HepG2 (cell line): ENCODE data around the gene NBR1. TPM values are rescaled to one million over a fixed set of nuclear protein-coding genes. Genes with fewer than 3 reads are reported as not detected.

ENCODE experiments used
- BCLAF1 ChIP-seq: fragments of 450-650 bp; IDR thresholded peaks from 2 replicates; pipeline ENCODE4 v1.6.1; 2017; ENCODE audit warnings: mild to moderate bottlenecking
- HMGXB4 ChIP-seq, 2 experiments: sonication (generic) in 1 of 2; formaldehyde crosslinking in 1 of 2; IDR thresholded peaks; 2 replicates each; pipeline versions ENCODE4 v1.4.0 to v1.6.1; 2018 to 2020; ENCODE audit warnings: missing genetic modification reagents in 2 of 2, borderline replicate concordance in 1 of 2, low read depth in 1 of 2, mild to moderate bottlenecking in 1 of 2, missing biosample characterization in 1 of 2
- ISX ChIP-seq: sonication (generic); formaldehyde crosslinking; conservative IDR thresholded peaks from 2 replicates; pipeline ENCODE4 v1.5.0; 2020; ENCODE audit warnings: missing genetic modification reagents
- LRRFIP1 ChIP-seq: sonication (generic); formaldehyde crosslinking; conservative IDR thresholded peaks from 2 replicates; pipeline ENCODE4 v1.4.0; 2020; ENCODE audit warnings: missing genetic modification reagents
- PHF21A ChIP-seq: sonication (generic); formaldehyde crosslinking; IDR thresholded peaks from 2 replicates; pipeline ENCODE4 v1.5.0; 2020; ENCODE audit warnings: mild to moderate bottlenecking, missing genetic modification reagents
- POLR2AphosphoS2 ChIP-seq: IDR thresholded peaks from 2 replicates; pipeline ENCODE4 v1.6.1; 2011; ENCODE audit warnings: low read depth, low read length, improper control_type of control experiment
- ZNF343 ChIP-seq: sonication (generic); formaldehyde crosslinking; IDR thresholded peaks from 2 replicates; pipeline ENCODE4 v1.4.0; 2020; ENCODE audit warnings: mild to moderate bottlenecking, missing genetic modification reagents
- ZNF513 ChIP-seq: sonication (generic); formaldehyde crosslinking; conservative IDR thresholded peaks from 2 replicates; pipeline ENCODE4 v1.5.0; 2020; ENCODE audit warnings: missing genetic modification reagents
- ZNF792 ChIP-seq: IDR thresholded peaks from 2 replicates; pipeline ENCODE4 v1.6.1; 2016
- ZNF800 ChIP-seq: sonication (generic); formaldehyde crosslinking; IDR thresholded peaks from 2 replicates; pipeline ENCODE4 v1.4.0; 2020; ENCODE audit warnings: missing genetic modification reagents
- polyA plus RNA-seq, 8 experiments: library from polyadenylated mRNA; depleted of rRNA in 3 of 8; stranded (reverse) in 7 of 8; unstranded in 1 of 8; fragments of >200 nt; fragmentation: Illumina TruSeq in 4 of 8; extraction: Trizol in 4 of 8; gene quantifications; 2 replicates each; pipeline versions ENCODE4 v1.2.1 to v1.2.3, GENCODE V29; 2011 to 2016; ENCODE audit warnings: low read depth in 4 of 8, missing spikeins in 1 of 8, mixed read lengths in 1 of 8; ENCODE audit not compliant: insufficient read depth in 1 of 8
- total RNA-seq, 5 experiments: library from RNA; depleted of rRNA; stranded (reverse); fragments of >200 nt; fragmentation: Illumina TruSeq; extraction: Trizol; gene quantifications; 2 replicates each; pipeline ENCODE4 v1.2.3, GENCODE V29; 2016; ENCODE audit warnings: low read depth in 1 of 5

NBR1 gene
- total and polyA plus RNA-seq, 2 of the 13 experiments (the other 11 are each of a cell fraction or from before 2014, with no cell fraction given) = 51.7 to 121 TPM

- TF ChIP-seq ZNF513 (CRISPR knock-in tag) = no peak
- 0 out of 2 replicates have a peak, but pooled peaks have one; percentile 73 for TF ChIP-seq LRRFIP1 (CRISPR knock-in tag)
- peak; percentile 88 for TF ChIP-seq ZNF800 (CRISPR knock-in tag)
- peak; percentile 77; the same call in 1 of the 2 replicates for TF ChIP-seq ZNF343 (CRISPR knock-in tag)
- no peak for TF ChIP-seq BCLAF1
- no peak for TF ChIP-seq POLR2AphosphoS2
- peak; percentile 86; the same call in 1 of the 2 replicates for TF ChIP-seq PHF21A (CRISPR knock-in tag)
- TF ChIP-seq ISX (CRISPR knock-in tag) = 0 out of 2 replicates have a peak, but pooled peaks have one; percentile 76
- peak in 1 of 2 experiments; percentile 88; a peak in 3 of 4 replicates for TF ChIP-seq HMGXB4 (CRISPR knock-in tag; IDR thresholded peaks at IDR 0.05; ENCODE audit: borderline replicate concordance in 1 of 2, low read depth in 1 of 2)
- peak; percentile 88; the same call in 1 of the 2 replicates for TF ChIP-seq ZNF792
Observed at GRCh38 chr17:43216762-43217613, 46.0 kb downstream of the NBR1 start (continued).
